ENCODE results near the gene SKAP2.

SKAP2 gene

DNA sequence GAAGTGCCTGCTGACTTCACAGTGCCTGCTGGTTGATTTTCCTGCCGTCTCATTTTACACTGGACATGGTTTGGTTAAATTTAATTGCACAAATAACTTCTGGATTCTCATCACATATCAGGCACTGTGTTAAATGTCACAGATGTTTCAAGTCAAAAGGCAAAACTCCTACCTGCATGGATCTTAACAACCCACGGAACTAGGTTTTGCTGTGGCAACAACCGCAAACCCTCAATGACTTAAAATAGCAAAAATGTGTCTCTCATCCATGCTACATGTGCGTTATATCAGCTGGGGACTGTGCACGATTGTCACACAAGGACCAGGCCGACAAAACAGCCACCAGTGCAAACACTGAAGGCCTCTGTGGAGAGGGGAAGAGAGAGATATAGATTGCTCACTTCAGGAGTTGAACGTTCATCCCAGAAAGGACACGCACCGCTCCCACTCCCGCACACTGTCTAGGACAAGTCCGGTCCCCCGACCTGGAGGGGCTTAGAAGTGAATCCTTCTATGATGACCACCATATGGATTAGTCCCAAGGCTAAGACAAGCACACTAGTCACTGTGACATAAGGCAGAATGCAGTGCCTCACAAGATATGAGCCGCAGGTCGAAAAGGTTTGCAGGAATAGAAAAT lies 233.3 kb downstream of the SKAP2 start:
- no peak for DNase-seq

DNA sequence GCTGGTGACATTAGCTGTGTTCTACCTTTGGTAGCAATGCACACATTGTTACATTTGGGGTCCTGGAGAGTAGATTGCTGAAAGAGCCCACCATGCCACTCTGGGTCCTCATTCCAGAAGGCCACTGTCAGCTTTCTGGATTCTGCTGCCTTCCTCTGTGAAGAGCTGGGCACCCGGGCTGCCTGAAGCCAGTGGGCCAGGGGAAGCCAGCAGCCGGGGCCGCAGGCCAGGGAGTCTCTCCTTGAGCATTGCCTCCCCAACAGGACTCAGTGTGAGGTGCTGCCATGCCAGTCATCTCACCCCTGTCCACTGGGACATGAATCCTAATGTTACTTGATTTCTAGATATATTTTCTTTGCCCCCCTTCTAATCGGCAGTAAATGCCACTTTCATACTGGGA lies 234.0 kb downstream of the SKAP2 start:
- no peak for DNase-seq

- DNase-seq: no peak
Observed at GRCh38 chr7:26629696-26630095, 234.7 kb downstream of the SKAP2 start.

DNA sequence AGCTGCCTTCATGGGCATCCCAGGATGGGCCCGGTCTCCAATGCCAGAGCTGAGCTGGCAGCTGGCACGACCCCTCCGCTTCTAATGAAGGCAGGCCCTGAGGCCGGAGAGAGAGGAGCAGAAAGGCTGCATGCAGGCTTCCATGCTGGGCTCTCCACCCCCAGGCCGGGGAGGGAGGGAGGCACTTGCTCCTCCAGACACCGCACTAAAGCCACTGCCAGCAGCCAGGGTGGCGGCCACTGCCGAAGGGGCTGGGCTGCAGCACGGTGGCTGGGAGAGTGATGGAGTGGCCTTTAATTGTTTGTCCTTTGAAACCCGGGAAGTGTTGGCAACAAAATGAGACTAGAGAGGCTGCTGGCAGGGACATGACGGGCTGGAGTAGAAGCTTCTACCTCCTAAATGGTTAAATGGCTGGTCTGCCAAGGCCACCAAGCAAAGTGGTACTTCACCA lies 236.5 kb downstream of the SKAP2 start:
- no peak for DNase-seq

GRCh38 chr7:26627221-26627620 lies 237.2 kb downstream of the SKAP2 start:
- DNase-seq: no peak

DNA sequence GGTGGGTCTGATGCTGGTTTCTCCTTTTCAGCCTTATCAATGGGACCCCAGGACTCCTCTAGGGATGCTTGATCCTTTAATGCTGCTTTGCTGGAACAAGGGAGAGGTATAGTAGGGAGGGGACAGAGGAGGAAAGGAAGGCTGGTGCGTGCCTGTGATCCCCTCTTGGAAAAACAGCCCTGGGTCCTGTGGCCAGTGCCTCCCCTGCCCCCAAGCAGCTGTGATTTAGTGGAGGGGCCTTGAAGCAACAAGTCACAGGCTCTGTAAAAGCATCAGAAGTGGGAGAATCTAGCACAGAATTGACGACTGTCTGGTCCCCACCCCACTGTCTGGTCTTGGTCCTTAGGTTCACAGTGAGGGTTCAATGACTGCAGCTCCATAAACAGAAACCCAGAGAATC lies 237.7 kb downstream of the SKAP2 start:
- DNase-seq: no peak

GRCh38 chr7:26626156-26626555 lies 238.2 kb downstream of the SKAP2 start:
- DNase-seq: no peak

DNA sequence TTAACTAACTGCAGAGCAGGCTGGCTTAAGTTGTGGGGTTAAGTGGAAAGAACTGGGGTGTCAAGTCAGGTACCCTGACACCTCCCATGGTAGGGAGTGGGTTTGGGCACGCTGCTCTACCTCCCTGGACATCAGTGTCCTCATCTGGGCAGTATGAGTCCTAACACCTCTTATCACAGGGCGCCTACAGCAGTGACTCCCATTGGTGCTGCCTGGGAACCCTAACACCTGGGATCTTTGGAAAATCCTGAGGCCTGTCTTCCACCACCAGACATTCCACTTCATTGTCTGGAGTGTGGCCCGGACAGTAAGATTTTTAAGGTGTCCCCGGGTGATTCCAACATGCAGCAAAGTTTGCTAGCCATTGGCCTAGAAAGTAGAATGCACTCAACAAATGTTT lies 239.1 kb downstream of the SKAP2 start:
- no peak for DNase-seq

DNA sequence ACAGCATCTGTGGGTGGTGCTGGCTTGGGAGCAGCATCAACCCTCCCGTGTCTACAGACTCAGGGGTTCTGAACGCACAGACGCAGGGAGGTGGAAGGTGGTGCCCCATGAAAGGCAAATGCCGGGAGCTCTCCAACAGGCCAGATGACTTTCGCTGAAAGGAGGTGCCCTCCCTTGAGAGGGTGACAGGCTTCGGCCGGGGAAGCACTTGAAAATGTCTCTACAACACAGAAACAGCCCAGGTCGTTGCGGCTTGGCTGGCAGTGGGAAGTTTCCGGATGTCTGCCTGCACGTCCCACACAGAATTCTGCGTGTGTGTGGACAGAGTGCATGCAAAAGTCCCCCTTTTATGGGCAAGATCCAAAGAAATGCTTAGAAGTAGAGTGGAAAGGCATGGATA lies 239.6 kb downstream of the SKAP2 start:
- no peak for DNase-seq

- DNase-seq: no peak
Observed at GRCh38 chr7:26624431-26624830, 240.0 kb downstream of the SKAP2 start.

DNA sequence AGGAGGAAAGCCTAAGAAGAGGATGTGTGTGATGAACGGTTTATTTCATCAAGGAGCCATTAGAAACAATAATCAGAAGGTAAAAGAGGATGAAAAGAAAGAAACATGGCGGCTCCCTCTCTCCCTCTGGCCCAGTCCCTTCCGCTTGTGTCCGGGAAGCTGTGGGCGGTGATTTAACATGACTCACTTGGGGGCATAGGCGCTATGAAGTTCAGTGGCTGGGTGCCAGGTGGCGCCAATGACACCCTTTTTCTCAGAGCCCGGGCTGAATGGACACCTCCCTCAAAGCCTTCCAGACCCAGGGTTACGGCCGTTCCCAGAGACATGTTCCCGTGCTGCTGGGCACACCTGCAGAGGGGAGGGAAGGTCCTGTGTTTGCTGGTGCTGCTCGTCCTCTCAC lies 244.0 kb downstream of the SKAP2 start:
- DNase-seq: no peak

DNA sequence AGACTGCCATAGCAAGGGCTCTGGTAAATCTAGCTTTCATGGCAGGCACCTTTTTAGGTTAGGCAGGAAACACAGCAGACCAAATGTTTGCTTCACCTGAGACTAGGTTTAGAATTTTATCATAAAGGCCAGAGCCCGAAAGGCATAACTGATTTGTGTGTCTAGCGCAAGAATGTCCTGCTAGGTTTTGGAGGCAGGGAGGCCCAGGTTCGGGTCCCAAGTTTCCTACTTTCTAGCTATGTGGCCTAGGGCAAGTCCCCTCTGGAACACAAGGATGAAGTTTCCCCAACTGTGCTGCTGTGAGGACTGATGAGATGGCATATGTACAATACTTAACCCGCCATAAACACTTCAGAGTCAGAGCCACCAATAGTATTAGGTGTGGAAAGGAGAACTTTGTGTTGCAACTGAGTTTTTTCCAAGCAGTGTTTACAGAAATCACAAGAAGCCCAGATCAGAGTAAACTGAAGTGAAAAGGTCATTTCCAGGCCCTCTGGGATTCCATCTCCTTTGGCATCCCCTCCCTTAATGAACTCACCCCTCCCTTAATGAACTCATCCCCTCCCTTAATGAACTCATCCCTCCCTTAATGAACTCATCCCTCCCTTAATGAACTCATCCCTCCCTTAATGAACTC lies 244.9 kb downstream of the SKAP2 start:
- no peak for DNase-seq

DNA sequence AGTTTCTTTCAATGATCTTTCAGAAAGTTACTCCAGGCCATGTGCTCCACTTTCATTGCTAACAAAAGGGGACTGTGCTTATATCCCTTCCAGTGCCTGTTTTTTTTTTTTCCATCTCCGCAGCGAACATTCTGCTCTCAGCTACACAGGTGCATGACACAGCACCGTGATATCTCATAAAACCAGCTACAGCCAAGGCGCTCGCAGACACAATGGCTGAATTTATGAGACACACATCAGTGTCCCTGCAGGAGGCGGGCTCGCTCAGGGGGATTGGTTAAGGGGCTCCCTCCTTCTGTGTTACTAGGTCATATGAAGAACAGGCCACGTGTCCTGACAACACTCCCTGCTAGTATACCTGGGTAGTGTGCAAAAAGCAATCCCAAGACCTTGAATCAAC lies 245.5 kb downstream of the SKAP2 start:
- no peak for DNase-seq

GRCh38 chr7:26618449-26618848 lies 245.9 kb downstream of the SKAP2 start:
- no peak for DNase-seq
